ENCODE measurements around the gene SUMO3. TPM values are rescaled to one million over a fixed set of nuclear protein-coding genes. Genes with fewer than 3 reads are reported as not detected.

SUMO3 gene
- total RNA-seq, 2 experiments from 2014 or later: 87.1 to 94.7 TPM

GRCh38 chr21:44845418-44846223, 27.8 kb upstream of the SUMO3 start:
- H3K9me3 Mint-ChIP-seq: no peaks in the 10 kb centered on the region
- H3K27ac Mint-ChIP-seq: no peak overlapping the region
- intact Hi-C loops (cut with micrococcal nuclease): loop anchor here (1.0 to 2.0 kb wide), 4 partner anchors 23 to 46 kb away; no protein-coding TSS in a partner anchor
- peaks cover 13% of the 10 kb centered on the region for H3K4me1 Mint-ChIP-seq (ENCODE audit: low read depth)
- no peaks in the 10 kb centered on the region for H3K27me3 Mint-ChIP-seq (ENCODE audit: low read depth)
- H3K36me3 Mint-ChIP-seq (ENCODE audit: low read depth): peaks cover 9% of the 10 kb centered on the region
- H3K4me3 Mint-ChIP-seq: peak overlapping the region; percentile 68
- peak; percentile 74 for DNase-seq
- CTCF ChIA-PET: interaction anchor here (0.6 to 1.6 kb wide), 7 partner anchors 12 to 335 kb away, joined by 3 to 6 read pairs (median 3); partner anchors contain the start of gene PTTG1IP

GRCh38 chr21:44844256-44844655, 26.4 kb upstream of the SUMO3 start:
- Mint-ChIP-seq H3K4me1 (ENCODE audit: low read depth) (peaks cover 13% of the 10 kb centered on the region), H3K9me3 (no peaks in the 10 kb centered on the region), H3K27me3 (ENCODE audit: low read depth) (no peaks in the 10 kb centered on the region), H3K27ac (no peak overlapping the region), H3K4me3 (no peak overlapping the region), H3K36me3 (ENCODE audit: low read depth) (peaks cover 4% of the 10 kb centered on the region)
- CTCF ChIA-PET: interaction anchor here (0.6 kb wide), 1 partner anchor 51 kb away, joined by 3 read pairs; no protein-coding TSS in a partner anchor
- no peak for DNase-seq
- intact Hi-C loops (cut with micrococcal nuclease): no loop called here

GRCh38 chr21:44842721-44843445, 25.0 kb upstream of the SUMO3 start:
- no peak overlapping the region for H3K4me3 Mint-ChIP-seq
- no peak for DNase-seq
- peaks cover 13% of the 10 kb centered on the region for H3K4me1 Mint-ChIP-seq (ENCODE audit: low read depth)
- H3K27me3 Mint-ChIP-seq (ENCODE audit: low read depth): no peaks in the 10 kb centered on the region
- H3K9me3 Mint-ChIP-seq: no peaks in the 10 kb centered on the region
- CTCF ChIA-PET: no interaction called here
- intact Hi-C loops (cut with micrococcal nuclease): no loop called here
- no peak overlapping the region for H3K27ac Mint-ChIP-seq
- no peaks in the 10 kb centered on the region for H3K36me3 Mint-ChIP-seq (ENCODE audit: low read depth)

- Mint-ChIP-seq H3K27me3 (ENCODE audit: low read depth) (no peaks in the 10 kb centered on the region), H3K27ac (no peak overlapping the region), H3K36me3 (ENCODE audit: low read depth) (no peaks in the 10 kb centered on the region), H3K4me3 (no peak overlapping the region), H3K4me1 (ENCODE audit: low read depth) (peaks cover 13% of the 10 kb centered on the region), H3K9me3 (no peaks in the 10 kb centered on the region)
- intact Hi-C loops (cut with micrococcal nuclease): no loop called here
- no peak for DNase-seq
- CTCF ChIA-PET: no interaction called here
These were observed 24.2 kb upstream of the SUMO3 start for GRCh38 chr21:44842087-44842486.

- Mint-ChIP-seq H3K27ac (no peak overlapping the region), H3K4me3 (no peak overlapping the region), H3K9me3 (no peaks in the 10 kb centered on the region), H3K4me1 (ENCODE audit: low read depth) (peaks cover 4% of the 10 kb centered on the region), H3K27me3 (ENCODE audit: low read depth) (no peaks in the 10 kb centered on the region), H3K36me3 (ENCODE audit: low read depth) (no peaks in the 10 kb centered on the region)
- CTCF ChIA-PET: no interaction called here
- DNase-seq: no peak
- intact Hi-C loops (cut with micrococcal nuclease): no loop called here
These were observed 22.9 kb upstream of the SUMO3 start for GRCh38 chr21:44840771-44841170.

- Mint-ChIP-seq H3K27me3 (ENCODE audit: low read depth) (no peaks in the 10 kb centered on the region), H3K4me3 (no peak overlapping the region), H3K9me3 (no peaks in the 10 kb centered on the region), H3K4me1 (ENCODE audit: low read depth) (no peaks in the 10 kb centered on the region), H3K36me3 (ENCODE audit: low read depth) (no peaks in the 10 kb centered on the region), H3K27ac (no peak overlapping the region)
- CTCF ChIA-PET: no interaction called here
- no peak for DNase-seq
- intact Hi-C loops (cut with micrococcal nuclease): no loop called here
These were observed 21.1 kb upstream of the SUMO3 start for GRCh38 chr21:44838951-44839350.

- CTCF ChIA-PET: no interaction called here
- Mint-ChIP-seq H3K27me3 (ENCODE audit: low read depth) (no peaks in the 10 kb centered on the region), H3K36me3 (ENCODE audit: low read depth) (no peaks in the 10 kb centered on the region), H3K4me1 (ENCODE audit: low read depth) (no peaks in the 10 kb centered on the region), H3K27ac (no peak overlapping the region), H3K4me3 (no peak overlapping the region), H3K9me3 (no peaks in the 10 kb centered on the region)
- intact Hi-C loops (cut with micrococcal nuclease): no loop called here
- no peak for DNase-seq
These were observed 20.4 kb upstream of the SUMO3 start for GRCh38 chr21:44838039-44838895.

- Mint-ChIP-seq H3K27ac (no peak overlapping the region), H3K4me3 (no peak overlapping the region), H3K4me1 (ENCODE audit: low read depth) (no peaks in the 10 kb centered on the region), H3K36me3 (ENCODE audit: low read depth) (no peaks in the 10 kb centered on the region), H3K27me3 (ENCODE audit: low read depth) (no peaks in the 10 kb centered on the region), H3K9me3 (no peaks in the 10 kb centered on the region)
- no peak for DNase-seq
- intact Hi-C loops (cut with micrococcal nuclease): no loop called here
- CTCF ChIA-PET: no interaction called here
These were observed 19.7 kb upstream of the SUMO3 start for GRCh38 chr21:44837537-44837936.

GRCh38 chr21:44836666-44837471, 19.0 kb upstream of the SUMO3 start:
- Mint-ChIP-seq H3K36me3 (ENCODE audit: low read depth) (no peaks in the 10 kb centered on the region), H3K27ac (no peak overlapping the region), H3K9me3 (no peaks in the 10 kb centered on the region), H3K27me3 (ENCODE audit: low read depth) (no peaks in the 10 kb centered on the region), H3K4me3 (no peak overlapping the region), H3K4me1 (ENCODE audit: low read depth) (no peaks in the 10 kb centered on the region)
- DNase-seq: no peak
- CTCF ChIA-PET: no interaction called here
- intact Hi-C loops (cut with micrococcal nuclease): no loop called here

GRCh38 chr21:44836349-44836665, 18.4 kb upstream of the SUMO3 start:
- Mint-ChIP-seq H3K9me3 (no peaks in the 10 kb centered on the region), H3K4me1 (ENCODE audit: low read depth) (peaks cover 2% of the 10 kb centered on the region), H3K27me3 (ENCODE audit: low read depth) (no peaks in the 10 kb centered on the region), H3K27ac (no peak overlapping the region), H3K36me3 (ENCODE audit: low read depth) (no peaks in the 10 kb centered on the region), H3K4me3 (no peak overlapping the region)
- no peak for DNase-seq
- intact Hi-C loops (cut with micrococcal nuclease): no loop called here
- CTCF ChIA-PET: no interaction called here

- CTCF ChIA-PET: no interaction called here
- intact Hi-C loops (cut with micrococcal nuclease): no loop called here
- Mint-ChIP-seq H3K4me3 (no peak overlapping the region), H3K9me3 (no peaks in the 10 kb centered on the region), H3K27me3 (ENCODE audit: low read depth) (no peaks in the 10 kb centered on the region), H3K4me1 (ENCODE audit: low read depth) (peaks cover 6% of the 10 kb centered on the region), H3K36me3 (ENCODE audit: low read depth) (no peaks in the 10 kb centered on the region), H3K27ac (no peak overlapping the region)
- DNase-seq: no peak
These were observed 17.7 kb upstream of the SUMO3 start for GRCh38 chr21:44835647-44835973.

All from activated naive CD4-positive, alpha-beta T cell treated with anti-CD3 and anti-CD28 coated beads for 36 hours (primary cell).